GM12892 (cell line): Measurements from ENCODE around the gene CATSPERB. TPM values are rescaled to one million over a fixed set of nuclear protein-coding genes. Genes with fewer than 3 reads are reported as not detected.

ENCODE experiments used
- DNase-seq: peaks from one replicate; pipeline ENCODE4 v3.0.0; 2011; ENCODE audit not compliant: insufficient read length
- FAIRE-seq: peaks from 2 replicates; lab custom pipeline; 2011; peaks lifted over from hg19 to GRCh38; lab: Jason Lieb, UNC
- POLR2A ChIP-seq: IDR thresholded peaks from 2 replicates; pipeline ENCODE4 v1.6.1; 2011; ENCODE audit warnings: low read depth, low read length, control low read depth
- POLR2AphosphoS5 ChIP-seq: IDR thresholded peaks from 2 replicates; pipeline ENCODE4 v1.6.1; 2011; ENCODE audit warnings: low read depth, low read length, control low read depth
- TAF1 ChIP-seq: IDR thresholded peaks from 2 replicates; pipeline ENCODE4 v1.6.1; 2011; ENCODE audit warnings: low read depth, mild to moderate bottlenecking, control low read depth, low read length, borderline replicate concordance
- polyA plus RNA-seq: library from polyadenylated mRNA; unstranded; fragments of >200 nt; gene quantifications from one replicate; pipeline ENCODE4 v1.2.1, GENCODE V29; 2012; ENCODE audit warnings: missing spikeins, inconsistent platforms; ENCODE audit not compliant: missing spikeins

CATSPERB gene
- polyA plus RNA-seq = not detected

GRCh38 chr14:91731986-91732385 is at the start of gene CATSPERB:
Gene CATSPERB (minus strand): TSS chr14:91732086. CDS start chr14:91729479, 2,607 bp downstream.
- DNase-seq (no peak), FAIRE-seq (no peak)
- TF ChIP-seq POLR2AphosphoS5 (no peak), POLR2A (no peak), TAF1 (no peak)

GRCh38 chr14:91780452-91780851 is 48.6 kb upstream of the CATSPERB start:
- FAIRE-seq (no peak), DNase-seq (no peak)
- TF ChIP-seq POLR2A = no peak

GRCh38 chr14:91778217-91778616 is 46.3 kb upstream of the CATSPERB start:
- TF ChIP-seq POLR2AphosphoS5 (no peak), TAF1 (no peak), POLR2A (no peak)
- FAIRE-seq (no peak), DNase-seq (no peak)

- DNase-seq (no peak), FAIRE-seq (no peak)
- TF ChIP-seq POLR2A (no peak), TAF1 (no peak), POLR2AphosphoS5 (no peak)
Measured at GRCh38 chr14:91774140-91775096, 42.5 kb upstream of the CATSPERB start.

- no peak for DNase-seq
- no peak for FAIRE-seq
- no peak for TF ChIP-seq TAF1
- TF ChIP-seq POLR2AphosphoS5 = no peak
- TF ChIP-seq POLR2A = no peak
Measured at GRCh38 chr14:91770185-91770584, 38.3 kb upstream of the CATSPERB start.

- DNase-seq = no peak
- no peak for FAIRE-seq
Measured at GRCh38 chr14:91755570-91756295, 23.8 kb upstream of the CATSPERB start.

GRCh38 chr14:91754819-91755218 is 22.9 kb upstream of the CATSPERB start:
- TF ChIP-seq TAF1 (no peak), POLR2AphosphoS5 (no peak), POLR2A (no peak)
- DNase-seq (no peak), FAIRE-seq (no peak)

More at GRCh38 chr14:91755570-91756295, 23.8 kb upstream of the CATSPERB start:
- TF ChIP-seq TAF1 (no peak), POLR2AphosphoS5 (no peak), POLR2A (no peak)

- DNase-seq = no peak
- TF ChIP-seq POLR2A = no peak
- no peak for TF ChIP-seq TAF1
- TF ChIP-seq POLR2AphosphoS5 = no peak
- FAIRE-seq = no peak
Measured at GRCh38 chr14:91754185-91754584, 22.3 kb upstream of the CATSPERB start.

- no peak for TF ChIP-seq POLR2AphosphoS5
- no peak for TF ChIP-seq POLR2A
- no peak for TF ChIP-seq TAF1
- FAIRE-seq (no peak), DNase-seq (no peak)
Measured at GRCh38 chr14:91753501-91754128, 21.7 kb upstream of the CATSPERB start.

GRCh38 chr14:91752961-91753360 is 21.1 kb upstream of the CATSPERB start:
- no peak for FAIRE-seq
- no peak for DNase-seq
- TF ChIP-seq POLR2AphosphoS5 (no peak), POLR2A (no peak), TAF1 (no peak)

- DNase-seq (no peak), FAIRE-seq (no peak)
- TF ChIP-seq POLR2AphosphoS5 (no peak), TAF1 (no peak), POLR2A (no peak)
Measured at GRCh38 chr14:91751719-91752118, 19.8 kb upstream of the CATSPERB start.

GRCh38 chr14:91750634-91751198 is 18.8 kb upstream of the CATSPERB start:
- FAIRE-seq (no peak), DNase-seq (no peak)
- TF ChIP-seq POLR2AphosphoS5 = no peak
- no peak for TF ChIP-seq TAF1
- TF ChIP-seq POLR2A = no peak
